Mesenchymal stem cell (in vitro differentiated cells and primary cell): ENCODE data around the gene RAB37.
A peak's percentile ranks its signal among the peaks of the same experiment; 100 is the strongest.

Experiments
- DNase-seq: peaks from one replicate; pipeline ENCODE4 v3.0.0-alpha.2; 2013
- H2AFZ ChIP-seq: one replicate; pipeline ENCODE4 v1.6.1; 2013; ENCODE audit warnings: low read depth, mild to moderate bottlenecking, control low read depth, inconsistent platforms, low read length, moderate library complexity
- H2AK5ac ChIP-seq: 2 replicates; pipeline ENCODE4 v1.6.1; 2013; ENCODE audit warnings: low read length, moderate library complexity, mild to moderate bottlenecking, inconsistent platforms; ENCODE audit not compliant: severe bottlenecking
- H2BK120ac ChIP-seq: one replicate; pipeline ENCODE4 v1.6.1; 2013; ENCODE audit warnings: low read depth, mild to moderate bottlenecking, inconsistent platforms, low read length, moderate library complexity
- H2BK12ac ChIP-seq, 2 experiments: one replicate each; pipeline ENCODE4 v1.6.1; 2013; ENCODE audit warnings: inconsistent platforms in 2 of 2, low read length in 2 of 2, mild to moderate bottlenecking in 2 of 2, moderate library complexity in 2 of 2, control low read depth in 1 of 2
- H2BK15ac ChIP-seq: one replicate; pipeline ENCODE4 v1.6.1; 2013; ENCODE audit warnings: mild to moderate bottlenecking, low read depth, inconsistent platforms; ENCODE audit not compliant: poor library complexity, severe bottlenecking
- H2BK5ac ChIP-seq: 2 replicates; pipeline ENCODE4 v1.6.1; 2013; ENCODE audit warnings: low read depth, mild to moderate bottlenecking, low read length, control low read depth, inconsistent platforms; ENCODE audit not compliant: poor library complexity, severe bottlenecking
- H3K14ac ChIP-seq, 2 experiments: one replicate each; pipeline ENCODE4 v1.6.1; 2013; ENCODE audit warnings: inconsistent platforms in 2 of 2, low read length in 2 of 2, control low read depth in 1 of 2, mild to moderate bottlenecking in 1 of 2, moderate library complexity in 1 of 2
- H3K18ac ChIP-seq, 2 experiments: one replicate each; pipeline ENCODE4 v1.6.1; 2013; ENCODE audit warnings: inconsistent platforms in 2 of 2, low read length in 2 of 2, control low read depth in 1 of 2, low read depth in 1 of 2, mild to moderate bottlenecking in 1 of 2
- H3K23ac ChIP-seq, 2 experiments: one replicate each; pipeline ENCODE4 v1.6.1; 2013; ENCODE audit warnings: inconsistent platforms in 2 of 2, low read length in 2 of 2, mild to moderate bottlenecking in 2 of 2, moderate library complexity in 2 of 2, control low read depth in 1 of 2
- H3K27ac ChIP-seq: 2 replicates; pipeline ENCODE4 v1.5.1; 2013; ENCODE audit warnings: mild to moderate bottlenecking, moderate library complexity, low read length, control low read depth, inconsistent platforms; ENCODE audit not compliant: poor library complexity, severe bottlenecking
- H3K27me3 ChIP-seq, 2 experiments: 2 replicates each; pipeline versions ENCODE4 v1.6.1 to v1.7.0; 2013; ENCODE audit warnings: low read length in 2 of 2, mild to moderate bottlenecking in 2 of 2, moderate library complexity in 2 of 2, control low read depth in 1 of 2, inconsistent platforms in 1 of 2; ENCODE audit not compliant: control insufficient read depth in 1 of 2, insufficient read depth in 1 of 2
- H3K36me3 ChIP-seq, 2 experiments: 2 replicates each; pipeline versions ENCODE4 v1.6.1 to v1.7.0; 2013; ENCODE audit warnings: low read length in 2 of 2, control low read depth in 1 of 2, inconsistent platforms in 1 of 2, low read depth in 1 of 2, mild to moderate bottlenecking in 1 of 2; ENCODE audit not compliant: insufficient read depth in 2 of 2, control insufficient read depth in 1 of 2
- H3K4ac ChIP-seq, 2 experiments: one replicate each; pipeline ENCODE4 v1.6.1; 2013; ENCODE audit warnings: inconsistent platforms in 2 of 2, low read length in 2 of 2, mild to moderate bottlenecking in 2 of 2, moderate library complexity in 2 of 2, control low read depth in 1 of 2, low read depth in 1 of 2
- H3K4me1 ChIP-seq: 2 replicates; pipeline ENCODE4 v1.6.1; 2013; ENCODE audit warnings: low read depth, low read length, control low read depth; ENCODE audit not compliant: control insufficient read depth, insufficient read depth
- H3K4me2 ChIP-seq: 2 replicates; pipeline ENCODE4 v1.6.1; 2013; ENCODE audit warnings: low read length, mild to moderate bottlenecking, inconsistent platforms; ENCODE audit not compliant: poor library complexity, severe bottlenecking
- H3K4me3 ChIP-seq, 2 experiments: 2 replicates each; pipeline versions ENCODE4 v1.5.1 to v1.7.0; 2013; ENCODE audit warnings: low read length in 2 of 2, mild to moderate bottlenecking in 2 of 2, control low read depth in 1 of 2, low read depth in 1 of 2; ENCODE audit not compliant: insufficient read depth in 1 of 2
- H3K79me1 ChIP-seq: replicated peaks from 2 replicates; pipeline ENCODE4 v1.6.1; 2013; ENCODE audit warnings: mild to moderate bottlenecking, control low read depth, low read length, inconsistent platforms; ENCODE audit not compliant: poor library complexity, severe bottlenecking
- H3K9ac ChIP-seq: 2 replicates; pipeline ENCODE4 v1.7.0; 2013; ENCODE audit warnings: mild to moderate bottlenecking, low read length, moderate library complexity
- H3K9me3 ChIP-seq: 2 replicates; pipeline ENCODE4 v1.7.0; 2013; ENCODE audit warnings: mild to moderate bottlenecking, low read length; ENCODE audit not compliant: control insufficient read depth
- H4K8ac ChIP-seq: one replicate; pipeline ENCODE4 v1.6.1; 2013; ENCODE audit warnings: inconsistent platforms, mild to moderate bottlenecking, low read length, moderate library complexity
- H4K91ac ChIP-seq: one replicate; pipeline ENCODE4 v1.6.1; 2013; ENCODE audit warnings: mild to moderate bottlenecking, low read length, inconsistent platforms
- WGBS: methylation state at CpG from one replicate; pipeline ENCODE4 v1.1.7; 2013; ENCODE audit warnings: mixed read lengths; 5-methylcytosine and 5-hydroxymethylcytosine counted together

Gene RAB37

GRCh38 chr17:74733365-74734122, 3.5 kb upstream of the RAB37 start:
- DNase-seq: no peak
- Histone ChIP-seq H3K4me1 (peaks cover 24% of the 10 kb centered on the region), H2AK5ac (no peak overlapping the region), H3K9ac (no peak overlapping the region), H3K23ac (no peak overlapping the region), H2BK15ac (no peak overlapping the region), H2BK5ac (no peak overlapping the region), H3K79me1 (no peaks in the 10 kb centered on the region), H3K36me3 (no peaks in the 10 kb centered on the region), H3K18ac (no peak overlapping the region), H4K8ac (no peak overlapping the region), H3K4me3 (no peak overlapping the region), H4K91ac (no peak overlapping the region), H2BK12ac (no peak overlapping the region), H3K27me3 (peaks cover 45 to 63% of the 10 kb centered on the region in 2 experiments), H3K4ac (no peak overlapping the region), H2AFZ (no peak overlapping the region), H3K9me3 (no peaks in the 10 kb centered on the region), H3K4me2 (no peak overlapping the region), H3K14ac (no peak overlapping the region), H2BK120ac (no peak overlapping the region), H3K27ac (no peak overlapping the region)
- 75% methylated on average over 8 of the region's 9 CpGs for WGBS

- Histone ChIP-seq H2BK120ac (no peak overlapping the region), H3K9ac (no peak overlapping the region), H3K36me3 (no peaks in the 10 kb centered on the region), H3K27ac (no peak overlapping the region), H2BK12ac (no peak overlapping the region), H3K4me2 (no peak overlapping the region), H3K4ac (no peak overlapping the region), H3K14ac (no peak overlapping the region), H4K8ac (no peak overlapping the region), H3K4me3 (no peak overlapping the region), H3K9me3 (no peaks in the 10 kb centered on the region), H2AFZ (no peak overlapping the region), H3K18ac (no peak overlapping the region), H3K27me3 (peaks cover 52 to 70% of the 10 kb centered on the region in 2 experiments), H2BK5ac (no peak overlapping the region), H4K91ac (no peak overlapping the region), H3K23ac (no peak overlapping the region), H3K4me1 (peaks cover 27% of the 10 kb centered on the region), H2BK15ac (no peak overlapping the region), H3K79me1 (no peaks in the 10 kb centered on the region), H2AK5ac (no peak overlapping the region)
- WGBS: 93% methylated on average over 3 of the region's 3 CpGs
- no peak for DNase-seq
These were observed 2.8 kb upstream of the RAB37 start for GRCh38 chr17:74734256-74734655.

- no peak overlapping the region for H2AK5ac ChIP-seq
- no peak overlapping the region for H3K27ac ChIP-seq
- no peak overlapping the region for H3K14ac ChIP-seq
- H3K4me1 ChIP-seq: peaks cover 35% of the 10 kb centered on the region
- 3% methylated on average over 31 of the region's 38 CpGs for WGBS
- no peak overlapping the region for H3K4ac ChIP-seq
- peak overlapping the region; percentile 38 for H2BK120ac ChIP-seq
- H3K9me3 ChIP-seq: no peaks in the 10 kb centered on the region
- H4K8ac ChIP-seq: peak overlapping the region; percentile 82
- H2BK12ac ChIP-seq: peak overlapping the region in 1 of 2 experiments; percentile 10
- peaks cover 54 to 92% of the 10 kb centered on the region in 2 experiments for H3K27me3 ChIP-seq
- DNase-seq: peak; percentile 57
- no peaks in the 10 kb centered on the region for H3K79me1 ChIP-seq
- no peak overlapping the region for H3K4me3 ChIP-seq
- no peak overlapping the region for H4K91ac ChIP-seq
- H3K18ac ChIP-seq: peak overlapping the region in 1 of 2 experiments; percentile 18
- H2BK5ac ChIP-seq: no peak overlapping the region
- H2AFZ ChIP-seq: no peak overlapping the region
- peak overlapping the region; percentile 26 for H2BK15ac ChIP-seq
- no peak overlapping the region for H3K9ac ChIP-seq
- peak overlapping the region; percentile 8 for H3K4me2 ChIP-seq
- H3K23ac ChIP-seq: peak overlapping the region in 1 of 2 experiments; percentile 47
- no peaks in the 10 kb centered on the region for H3K36me3 ChIP-seq
These were observed 419 bp downstream of the RAB37 start for GRCh38 chr17:74737299-74738050.
